Gastroesophageal sphincter (tissue), 3 donors: ENCODE measurements around the gene RYR3.

Source experiments
- EP300 ChIP-seq: sonication (generic); formaldehyde crosslinking; IDR thresholded peaks from one replicate; pipeline ENCODE4 v1.6.1; 2017; ENCODE audit warnings: antibody characterized with exemption, mild to moderate bottlenecking
- POLR2A ChIP-seq, 2 donors: fragments of 450-650 bp; IDR thresholded peaks; one replicate each; pipeline ENCODE4 v1.6.1; 2017; ENCODE audit warnings: antibody characterized with exemption in 2 of 2, mild to moderate bottlenecking in 2 of 2, moderate library complexity in 1 of 2
- POLR2AphosphoS5 ChIP-seq: sonication (generic); formaldehyde crosslinking; IDR thresholded peaks from one replicate; pipeline ENCODE4 v1.6.1; 2017; ENCODE audit warnings: antibody characterized with exemption
- TF ChIP-seq, protein P1 (sequence below), 4 experiments: fragments of 200-600 bp in 2 of 4; fragments of 450-650 bp in 2 of 4; sonication (generic) in 1 of 4; IDR thresholded peaks; one replicate each; pipeline ENCODE4 v1.5.1; 2017 to 2019; ENCODE audit warnings: antibody characterized with exemption in 4 of 4, mild to moderate bottlenecking in 2 of 4, moderate library complexity in 2 of 4

DNA sequence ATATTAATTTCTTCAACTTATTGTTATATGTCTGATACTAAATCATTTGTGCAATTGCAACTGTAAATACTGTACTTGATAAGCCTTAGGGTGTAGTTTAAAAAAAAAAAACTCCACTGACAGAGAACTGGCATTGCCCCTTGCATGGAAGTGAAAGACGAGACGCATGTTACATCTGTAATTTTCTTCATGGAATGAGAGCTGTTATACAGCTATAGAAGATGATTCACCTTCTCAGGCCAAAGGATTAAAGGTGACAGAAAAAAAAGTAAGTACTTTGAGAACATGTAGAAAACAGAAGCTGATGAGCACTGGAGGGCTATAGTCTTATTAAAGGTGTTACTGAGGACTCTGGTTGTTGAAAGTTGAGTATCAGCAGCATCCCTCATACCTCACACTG is 16.1 kb downstream of the RYR3 start:
- no peak for TF ChIP-seq EP300
- TF ChIP-seq, protein P1, sequence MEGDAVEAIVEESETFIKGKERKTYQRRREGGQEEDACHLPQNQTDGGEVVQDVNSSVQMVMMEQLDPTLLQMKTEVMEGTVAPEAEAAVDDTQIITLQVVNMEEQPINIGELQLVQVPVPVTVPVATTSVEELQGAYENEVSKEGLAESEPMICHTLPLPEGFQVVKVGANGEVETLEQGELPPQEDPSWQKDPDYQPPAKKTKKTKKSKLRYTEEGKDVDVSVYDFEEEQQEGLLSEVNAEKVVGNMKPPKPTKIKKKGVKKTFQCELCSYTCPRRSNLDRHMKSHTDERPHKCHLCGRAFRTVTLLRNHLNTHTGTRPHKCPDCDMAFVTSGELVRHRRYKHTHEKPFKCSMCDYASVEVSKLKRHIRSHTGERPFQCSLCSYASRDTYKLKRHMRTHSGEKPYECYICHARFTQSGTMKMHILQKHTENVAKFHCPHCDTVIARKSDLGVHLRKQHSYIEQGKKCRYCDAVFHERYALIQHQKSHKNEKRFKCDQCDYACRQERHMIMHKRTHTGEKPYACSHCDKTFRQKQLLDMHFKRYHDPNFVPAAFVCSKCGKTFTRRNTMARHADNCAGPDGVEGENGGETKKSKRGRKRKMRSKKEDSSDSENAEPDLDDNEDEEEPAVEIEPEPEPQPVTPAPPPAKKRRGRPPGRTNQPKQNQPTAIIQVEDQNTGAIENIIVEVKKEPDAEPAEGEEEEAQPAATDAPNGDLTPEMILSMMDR (IDR thresholded peaks at IDR 0.05), result no peak
- TF ChIP-seq POLR2AphosphoS5, result no peak
- TF ChIP-seq POLR2A (IDR thresholded peaks at IDR 0.05), result no peak
